ENCODE measurements around the gene KIR3DL2. TPM values are rescaled to one million over a fixed set of nuclear protein-coding genes. Genes with fewer than 3 reads are reported as not detected.
"Not testable (repeated sequence)": the region's sequence is repeated elsewhere in the genome, so short reads cannot be mapped to it uniquely, and the experiment has no call there.

Gene KIR3DL2
- total and polyA plus RNA-seq, 2 of the 4 experiments (the other 2 are of a cell fraction), result not detected

- CTCF ChIA-PET, result no interaction called here
- Histone ChIP-seq H3K9me1 (ENCODE audit: insufficient read depth, low read length) (no peaks in the 10 kb centered on the region), H3K27me3 (ENCODE audit: control insufficient read depth, insufficient read depth, low read length) (no peaks in the 10 kb centered on the region), H3K23ac (ENCODE audit: low read depth, low read length) (no peak overlapping the region), H3K14ac (replicated peaks; ENCODE audit: low read depth, low read length) (no peak overlapping the region), H3K18ac (ENCODE audit: low read depth, low read length) (no peak overlapping the region), H2BK120ac (ENCODE audit: low read depth, low read length) (no peak overlapping the region), H2BK5ac (ENCODE audit: low read depth, low read length, poor library complexity, severe bottlenecking) (no peak overlapping the region), H3K4ac (ENCODE audit: low read depth, low read length) (no peak overlapping the region), H3K4me1 (ENCODE audit: control insufficient read depth, insufficient read depth, low read length) (no peaks in the 10 kb centered on the region), H3K56ac (ENCODE audit: extremely low read depth, insufficient read depth, low read length) (no peak overlapping the region), H4K91ac (ENCODE audit: insufficient read depth, low read depth, low read length) (no peak overlapping the region), H2AK5ac (ENCODE audit: low read depth, low read length) (no peak overlapping the region), H3K9ac (ENCODE audit: low read depth, low read length) (no peak overlapping the region), H4K5ac (ENCODE audit: low read depth, low read length) (no peak overlapping the region), H2AK9ac (replicated peaks; ENCODE audit: low read depth, low read length, poor library complexity) (no peak overlapping the region), H2BK20ac (ENCODE audit: low read depth, low read length) (no peak overlapping the region), H3K4me3 (ENCODE audit: insufficient read depth, low read depth, low read length) (no peak overlapping the region), H4K8ac (ENCODE audit: low read depth in 2 of 2, low read length in 2 of 2) (no peak overlapping the region), H3K36me3 (ENCODE audit: control insufficient read depth, insufficient read depth, low read length) (no peaks in the 10 kb centered on the region), H3K9me3 (ENCODE audit: control insufficient read depth, insufficient read depth, low read length) (peaks cover 33% of the 10 kb centered on the region), H3K27ac (ENCODE audit: insufficient read depth, low read length) (no peak overlapping the region), H3K79me1 (ENCODE audit: low read depth in 1 of 2, low read length in 2 of 2) (no peaks in the 10 kb centered on the region), H2AFZ (replicated peaks; ENCODE audit: low read length, poor library complexity) (no peak overlapping the region), H4K20me1 (ENCODE audit: insufficient read depth, low read length) (no peaks in the 10 kb centered on the region), H2BK15ac (ENCODE audit: low read depth, low read length) (no peak overlapping the region), H3K4me2 (ENCODE audit: low read depth, low read length) (no peak overlapping the region)
- intact Hi-C loops (cut with micrococcal nuclease) (no loop called here), dilution Hi-C loops (cut with HindIII; ENCODE audit: low sequenced_read_pairs, unreplicated experiment) (no loop called here), in situ Hi-C loops (cut with MboI; ENCODE audit: low sequenced_read_pairs) (no loop called here)
- POLR2A ChIA-PET (ENCODE audit: unreplicated experiment), result no interaction called here
- BruUV-seq (replicated peaks), result no TSS peak
- DNase-seq (no peak), ATAC-seq (ENCODE audit: low read depth) (no peak)
- TF ChIP-seq CTCF (conservative IDR thresholded peaks at IDR 0.05; ENCODE audit: low read depth, low read length) (no peak), MAFK (IDR thresholded peaks at IDR 0.05; ENCODE audit: low read depth, low read length) (peak; percentile 11; the same call in 1 of the 2 replicates)
- no CpG with 5 or more reads among the region's 2 CpGs for WGBS, 2 experiments (ENCODE audit: extremely low coverage in 2 of 2, insufficient read length in 1 of 2)
Measured at GRCh38 chr19:54806516-54806838, 43.8 kb upstream of the KIR3DL2 start.

GRCh38 chr19:54814571-54814970, 35.7 kb upstream of the KIR3DL2 start:
- H3K9me3 ChIP-seq (ENCODE audit: control insufficient read depth, insufficient read depth, low read length), result peaks cover 31% of the 10 kb centered on the region
- H2BK15ac ChIP-seq (ENCODE audit: low read depth, low read length); H3K4me1 ChIP-seq (ENCODE audit: control insufficient read depth, insufficient read depth, low read length); H3K79me1 ChIP-seq (ENCODE audit: low read depth in 1 of 2, low read length in 2 of 2); H4K8ac ChIP-seq (ENCODE audit: low read depth in 2 of 2, low read length in 2 of 2); in situ Hi-C loops (cut with MboI; ENCODE audit: low sequenced_read_pairs); H2AK9ac ChIP-seq (replicated peaks; ENCODE audit: low read depth, low read length, poor library complexity); CTCF ChIA-PET; H3K14ac ChIP-seq (replicated peaks; ENCODE audit: low read depth, low read length); H3K4me3 ChIP-seq (ENCODE audit: insufficient read depth, low read depth, low read length); H3K9ac ChIP-seq (ENCODE audit: low read depth, low read length); H4K20me1 ChIP-seq (ENCODE audit: insufficient read depth, low read length); dilution Hi-C loops (cut with HindIII; ENCODE audit: low sequenced_read_pairs, unreplicated experiment); H3K27ac ChIP-seq (ENCODE audit: insufficient read depth, low read length); H3K56ac ChIP-seq (ENCODE audit: extremely low read depth, insufficient read depth, low read length); DNase-seq; H2BK120ac ChIP-seq (ENCODE audit: low read depth, low read length); ATAC-seq (ENCODE audit: low read depth); H3K9me1 ChIP-seq (ENCODE audit: insufficient read depth, low read length); intact Hi-C loops (cut with micrococcal nuclease); H3K4ac ChIP-seq (ENCODE audit: low read depth, low read length); H4K91ac ChIP-seq (ENCODE audit: insufficient read depth, low read depth, low read length); H2BK5ac ChIP-seq (ENCODE audit: low read depth, low read length, poor library complexity, severe bottlenecking); H3K36me3 ChIP-seq (ENCODE audit: control insufficient read depth, insufficient read depth, low read length); H2AFZ ChIP-seq (replicated peaks; ENCODE audit: low read length, poor library complexity); H3K4me2 ChIP-seq (ENCODE audit: low read depth, low read length); H4K5ac ChIP-seq (ENCODE audit: low read depth, low read length); H3K18ac ChIP-seq (ENCODE audit: low read depth, low read length); H3K23ac ChIP-seq (ENCODE audit: low read depth, low read length); BruUV-seq (replicated peaks); H2AK5ac ChIP-seq (ENCODE audit: low read depth, low read length); POLR2A ChIA-PET (ENCODE audit: unreplicated experiment); H2BK20ac ChIP-seq (ENCODE audit: low read depth, low read length); H3K27me3 ChIP-seq (ENCODE audit: control insufficient read depth, insufficient read depth, low read length): not testable (repeated sequence)
- no CpG with 5 or more reads among the region's 3 CpGs for WGBS, 2 experiments (ENCODE audit: extremely low coverage in 2 of 2, insufficient read length in 1 of 2)
